ENCODE measurements around the gene SEMA4G. TPM values are rescaled to one million over a fixed set of nuclear protein-coding genes. Genes with fewer than 3 reads are reported as not detected.

Gene SEMA4G
- total and polyA plus RNA-seq, 4 donors = 1.2 to 7.4 (median 2.8) TPM

- Histone ChIP-seq H3K9ac (ENCODE audit: insufficient read depth in 1 of 2, low read length in 2 of 2) (no peak overlapping the region), H3K27ac (ENCODE audit: low read depth in 1 of 2, low read length in 1 of 2) (no peak overlapping the region), H3K36me3 (ENCODE audit: control insufficient read depth in 4 of 4, insufficient read depth in 4 of 4, low read length in 4 of 4) (no peaks in the 10 kb centered on the region), H3K27me3 (ENCODE audit: control insufficient read depth in 3 of 3, insufficient read depth in 3 of 3, low read length in 2 of 3) (peaks cover 2 to 14% (median 7%) of the 10 kb centered on the region in 3 donors), H3K4me1 (ENCODE audit: control insufficient read depth in 5 of 5, insufficient read depth in 5 of 5, low read length in 5 of 5) (peaks cover 0 to 16% (median 9%) of the 10 kb centered on the region in 5 donors), H3K4me3 (no peak overlapping the region), H3K9me3 (ENCODE audit: control insufficient read depth in 4 of 4, insufficient read depth in 3 of 4, low read length in 3 of 4) (no peaks in the 10 kb centered on the region)
- TF ChIP-seq, protein P1, sequence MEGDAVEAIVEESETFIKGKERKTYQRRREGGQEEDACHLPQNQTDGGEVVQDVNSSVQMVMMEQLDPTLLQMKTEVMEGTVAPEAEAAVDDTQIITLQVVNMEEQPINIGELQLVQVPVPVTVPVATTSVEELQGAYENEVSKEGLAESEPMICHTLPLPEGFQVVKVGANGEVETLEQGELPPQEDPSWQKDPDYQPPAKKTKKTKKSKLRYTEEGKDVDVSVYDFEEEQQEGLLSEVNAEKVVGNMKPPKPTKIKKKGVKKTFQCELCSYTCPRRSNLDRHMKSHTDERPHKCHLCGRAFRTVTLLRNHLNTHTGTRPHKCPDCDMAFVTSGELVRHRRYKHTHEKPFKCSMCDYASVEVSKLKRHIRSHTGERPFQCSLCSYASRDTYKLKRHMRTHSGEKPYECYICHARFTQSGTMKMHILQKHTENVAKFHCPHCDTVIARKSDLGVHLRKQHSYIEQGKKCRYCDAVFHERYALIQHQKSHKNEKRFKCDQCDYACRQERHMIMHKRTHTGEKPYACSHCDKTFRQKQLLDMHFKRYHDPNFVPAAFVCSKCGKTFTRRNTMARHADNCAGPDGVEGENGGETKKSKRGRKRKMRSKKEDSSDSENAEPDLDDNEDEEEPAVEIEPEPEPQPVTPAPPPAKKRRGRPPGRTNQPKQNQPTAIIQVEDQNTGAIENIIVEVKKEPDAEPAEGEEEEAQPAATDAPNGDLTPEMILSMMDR (IDR thresholded peaks at IDR 0.05; ENCODE audit: control extremely low read depth, extremely low read depth) = no peak
- DNase-seq (no peak), ATAC-seq (ENCODE audit: insufficient read depth, low FRiP score) (no peak)
- WGBS, 2 donors = 72 to 87% methylated on average over 5 of the region's 5 CpGs
Measured at GRCh38 chr10:101016814-101017213, 47.5 kb downstream of the SEMA4G start.

DNA sequence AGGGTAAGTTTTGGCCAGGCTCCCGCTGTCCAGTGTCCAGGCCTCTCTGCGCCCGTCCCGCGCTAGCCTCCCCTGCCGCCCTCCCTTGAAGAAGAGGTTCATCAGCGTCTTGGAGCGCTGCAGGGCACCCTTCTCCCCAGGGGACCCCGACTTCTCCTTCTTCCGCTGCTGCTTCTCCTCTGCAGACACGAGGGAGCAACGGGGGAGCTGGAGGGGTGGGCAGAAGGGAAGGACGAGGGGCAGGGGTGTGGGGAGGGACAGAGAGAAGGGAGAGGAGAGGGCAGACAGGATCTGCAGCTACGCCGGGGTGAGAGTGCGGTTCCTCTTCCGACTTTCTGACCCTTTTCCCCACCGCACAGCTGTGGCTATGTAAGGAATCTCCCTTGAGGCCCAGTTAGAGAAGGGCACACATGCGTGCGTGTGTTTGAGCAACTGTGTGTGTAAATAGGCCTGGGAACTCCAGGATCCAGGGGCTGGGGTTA is 48.9 kb downstream of the SEMA4G start:
- H3K9me3 ChIP-seq (ENCODE audit: control insufficient read depth in 4 of 4, insufficient read depth in 3 of 4, low read length in 3 of 4) = no peaks in the 10 kb centered on the region
- TF ChIP-seq, protein P1 (IDR thresholded peaks at IDR 0.05; ENCODE audit: control extremely low read depth, extremely low read depth) = no peak
- H3K36me3 ChIP-seq (ENCODE audit: control insufficient read depth in 4 of 4, insufficient read depth in 4 of 4, low read length in 4 of 4) = no peaks in the 10 kb centered on the region
- H3K9ac ChIP-seq (ENCODE audit: insufficient read depth in 1 of 2, low read length in 2 of 2) = no peak overlapping the region
- 30 to 51% methylated on average over 20 of the region's 20 CpGs for WGBS, 2 donors
- ATAC-seq (ENCODE audit: insufficient read depth, low FRiP score) (no peak), DNase-seq (peak; percentile 33 to 38 (median 35))
- no peak overlapping the region for H3K4me3 ChIP-seq
- H3K4me1 ChIP-seq (ENCODE audit: control insufficient read depth in 5 of 5, insufficient read depth in 5 of 5, low read length in 5 of 5) = peaks cover 0 to 10% (median under 1%) of the 10 kb centered on the region in 5 donors
- no peak overlapping the region for H3K27ac ChIP-seq (ENCODE audit: low read depth in 1 of 2, low read length in 1 of 2)
- H3K27me3 ChIP-seq (ENCODE audit: control insufficient read depth in 3 of 3, insufficient read depth in 3 of 3, low read length in 2 of 3) = peaks cover 2 to 14% (median 7%) of the 10 kb centered on the region in 3 donors

DNA sequence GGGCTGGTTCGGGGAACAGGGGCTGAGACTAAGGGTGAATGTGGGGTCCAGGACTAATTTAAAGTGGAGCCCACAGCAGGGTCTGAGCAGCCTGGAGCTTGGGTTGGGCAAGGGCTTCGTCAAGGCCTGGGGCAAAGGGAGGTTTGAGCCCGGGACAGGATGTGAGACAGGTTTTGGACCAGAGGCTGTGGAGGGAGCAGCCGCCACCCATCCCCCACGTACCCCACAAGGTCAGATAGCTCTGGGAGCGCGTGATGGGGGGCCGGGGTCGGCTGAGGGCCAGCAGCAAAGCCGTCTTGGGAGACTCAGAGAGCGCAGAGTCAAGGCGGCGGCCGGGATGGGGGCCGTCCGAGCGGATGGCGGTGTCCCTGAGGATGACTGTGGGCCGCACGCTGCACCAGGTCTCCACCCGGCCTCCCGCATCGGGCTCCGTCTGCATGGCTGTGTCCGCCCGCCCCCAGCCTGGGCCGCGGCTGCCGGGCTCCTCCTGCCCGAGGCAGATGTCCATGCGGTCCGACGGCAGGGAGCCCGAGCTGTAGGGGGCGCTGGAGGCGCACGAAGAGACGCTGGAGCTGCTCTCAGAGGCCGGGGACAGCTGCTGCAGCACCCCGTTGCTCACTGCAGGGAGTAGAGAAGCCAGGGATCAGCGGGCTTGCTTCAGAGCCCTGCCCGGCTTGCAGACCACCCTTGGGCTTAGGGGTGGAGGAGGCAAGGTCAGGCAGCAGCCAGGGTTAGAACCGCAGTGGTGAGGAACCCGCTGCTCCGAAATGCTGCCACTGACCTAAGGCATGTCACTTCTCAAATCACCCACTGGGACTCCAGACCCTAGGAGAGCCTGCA is 49.5 kb downstream of the SEMA4G start:
- Histone ChIP-seq H3K4me3 (no peak overlapping the region), H3K36me3 (ENCODE audit: control insufficient read depth in 4 of 4, insufficient read depth in 4 of 4, low read length in 4 of 4) (no peaks in the 10 kb centered on the region), H3K9ac (ENCODE audit: insufficient read depth in 1 of 2, low read length in 2 of 2) (no peak overlapping the region), H3K9me3 (ENCODE audit: control insufficient read depth in 4 of 4, insufficient read depth in 3 of 4, low read length in 3 of 4) (no peaks in the 10 kb centered on the region), H3K27ac (ENCODE audit: low read depth in 1 of 2, low read length in 1 of 2) (peak overlapping the region in 1 of 2 donors; percentile 5), H3K4me1 (ENCODE audit: control insufficient read depth in 5 of 5, insufficient read depth in 5 of 5, low read length in 5 of 5) (peaks cover 0 to 10% (median 0%) of the 10 kb centered on the region in 5 donors), H3K27me3 (ENCODE audit: control insufficient read depth in 3 of 3, insufficient read depth in 3 of 3, low read length in 2 of 3) (peaks cover 2 to 14% (median 7%) of the 10 kb centered on the region in 3 donors)
- 21 to 24% methylated on average over 44 to 45 of the region's 45 CpGs for WGBS, 2 donors
- DNase-seq (peak; percentile 67 to 79 (median 72)), ATAC-seq (ENCODE audit: insufficient read depth, low FRiP score) (peak; percentile 71)
- TF ChIP-seq, protein P1 (IDR thresholded peaks at IDR 0.05; ENCODE audit: control extremely low read depth, extremely low read depth) = peak; percentile 44

Small RNA genes within 50 kb of the gene (small RNA-seq; reads per million reads assigned to genes)
- not detected for gene MIR608 (ENCODE audit: low replicate concordance)

Other genes with a start within 250 kb of the SEMA4G start
- gene PAX2, start 223.9 kb upstream of the SEMA4G start, total RNA-seq = not detected
- not detected for gene PAX2, start 223.9 kb upstream of the SEMA4G start, polyA plus RNA-seq
- gene SLF2, start 56.5 kb upstream of the SEMA4G start, total RNA-seq = 10 to 100 TPM; 30.1 to 60.0 TPM
- gene SLF2, start 56.5 kb upstream of the SEMA4G start, polyA plus RNA-seq = 10 to 100 TPM in 1 of 2 donors, 1 to 10 TPM in 1; 7.1 to 13.5 TPM
- 10 to 100 TPM; 43.6 to 74.4 TPM for gene MRPL43, start 18.0 kb downstream of the SEMA4G start, total RNA-seq
- gene MRPL43, start 18.0 kb downstream of the SEMA4G start, polyA plus RNA-seq = 100 to 1,000 TPM in 1 of 2 donors, 10 to 100 TPM in 1; 94.6 to 105 TPM
- 1 to 10 TPM; 3.9 to 6.8 TPM for gene TWNK, start 18.0 kb downstream of the SEMA4G start, total RNA-seq
- gene TWNK, start 18.0 kb downstream of the SEMA4G start, polyA plus RNA-seq = 1 to 10 TPM; 4.4 to 8.3 TPM
- 10 to 100 TPM; 53.2 to 58.0 TPM for gene LZTS2, start 30.3 kb downstream of the SEMA4G start, total RNA-seq
- 10 to 100 TPM; 44.5 to 76.8 TPM for gene LZTS2, start 30.3 kb downstream of the SEMA4G start, polyA plus RNA-seq
- gene PDZD7, start 61.6 kb downstream of the SEMA4G start, total RNA-seq = 1 to 10 TPM in 1 of 2 donors, under 1 TPM in 1; 0.09 to 1.3 TPM
- under 1 TPM; 0.27 to 0.83 TPM for gene PDZD7, start 61.6 kb downstream of the SEMA4G start, polyA plus RNA-seq
- 10 to 100 TPM; 39.0 to 95.8 TPM for gene SFXN3, start 61.7 kb downstream of the SEMA4G start, total RNA-seq
- gene SFXN3, start 61.7 kb downstream of the SEMA4G start, polyA plus RNA-seq = 10 to 100 TPM; 36.4 to 40.2 TPM
- gene KAZALD1, start 92.5 kb downstream of the SEMA4G start, total RNA-seq = 10 to 100 TPM in 1 of 2 donors, 1 to 10 TPM in 1; 8.2 to 12.1 TPM
- gene KAZALD1, start 92.5 kb downstream of the SEMA4G start, polyA plus RNA-seq = 1 to 10 TPM; 4.1 to 6.5 TPM
- gene TLX1, start 161.8 kb downstream of the SEMA4G start, total RNA-seq = not detected
- gene TLX1, start 161.8 kb downstream of the SEMA4G start, polyA plus RNA-seq = not detected